Vagina (tissue), 2 donors: Measurements from ENCODE around the gene RUNDC3A.

Experiments
- POLR2A ChIP-seq, 2 donors: fragments of 450-650 bp; IDR thresholded peaks; one replicate each; pipeline ENCODE4 v1.6.1; 2017; ENCODE audit warnings: antibody characterized with exemption in 2 of 2, mild to moderate bottlenecking in 2 of 2, moderate library complexity in 2 of 2
- TF ChIP-seq, protein P1 (sequence below), 3 experiments: fragments of 450-650 bp in 2 of 3; fragments of 200-600 bp in 1 of 3; sonication (generic) in 1 of 3; IDR thresholded peaks; one replicate each; pipeline ENCODE4 v1.5.1; 2017 to 2019; ENCODE audit warnings: antibody characterized with exemption in 3 of 3, mild to moderate bottlenecking in 2 of 3, moderate library complexity in 2 of 3

- TF ChIP-seq, protein P1, sequence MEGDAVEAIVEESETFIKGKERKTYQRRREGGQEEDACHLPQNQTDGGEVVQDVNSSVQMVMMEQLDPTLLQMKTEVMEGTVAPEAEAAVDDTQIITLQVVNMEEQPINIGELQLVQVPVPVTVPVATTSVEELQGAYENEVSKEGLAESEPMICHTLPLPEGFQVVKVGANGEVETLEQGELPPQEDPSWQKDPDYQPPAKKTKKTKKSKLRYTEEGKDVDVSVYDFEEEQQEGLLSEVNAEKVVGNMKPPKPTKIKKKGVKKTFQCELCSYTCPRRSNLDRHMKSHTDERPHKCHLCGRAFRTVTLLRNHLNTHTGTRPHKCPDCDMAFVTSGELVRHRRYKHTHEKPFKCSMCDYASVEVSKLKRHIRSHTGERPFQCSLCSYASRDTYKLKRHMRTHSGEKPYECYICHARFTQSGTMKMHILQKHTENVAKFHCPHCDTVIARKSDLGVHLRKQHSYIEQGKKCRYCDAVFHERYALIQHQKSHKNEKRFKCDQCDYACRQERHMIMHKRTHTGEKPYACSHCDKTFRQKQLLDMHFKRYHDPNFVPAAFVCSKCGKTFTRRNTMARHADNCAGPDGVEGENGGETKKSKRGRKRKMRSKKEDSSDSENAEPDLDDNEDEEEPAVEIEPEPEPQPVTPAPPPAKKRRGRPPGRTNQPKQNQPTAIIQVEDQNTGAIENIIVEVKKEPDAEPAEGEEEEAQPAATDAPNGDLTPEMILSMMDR (IDR thresholded peaks at IDR 0.05): no peak
- TF ChIP-seq POLR2A (IDR thresholded peaks at IDR 0.05): no peak
Observed at GRCh38 chr17:44273607-44274006, 34.8 kb upstream of the RUNDC3A start.
